Neural cell (in vitro differentiated cells): ENCODE results near the gene TTC9B. TPM values are rescaled to one million over a fixed set of nuclear protein-coding genes. Genes with fewer than 3 reads are reported as not detected.

Source experiments
- H2AFZ ChIP-seq: fragments of 200-600, 300-800 bp; sonication (generic), shearing (Covaris generic); 2 replicates; pipeline ENCODE4 v1.6.0; 2014; ENCODE audit warnings: low read depth, mild to moderate bottlenecking, antibody characterized with exemption, low read length, moderate library complexity
- H3F3A ChIP-seq: fragments of 200-600 bp; shearing (Covaris generic); 2 replicates; pipeline ENCODE4 v1.6.1; 2016; ENCODE audit warnings: mild to moderate bottlenecking, moderate library complexity, mixed read lengths, antibody characterized with exemption, low read length; ENCODE audit not compliant: insufficient read depth, poor library complexity, severe bottlenecking
- H3K27ac ChIP-seq: fragments of 200-600, 300-800 bp; sonication (generic), shearing (Covaris generic); 2 replicates; pipeline ENCODE4 v1.5.1; 2014; ENCODE audit warnings: mild to moderate bottlenecking, low read length, moderate library complexity
- H3K27me3 ChIP-seq: fragments of 300-800, 200-600 bp; sonication (generic), shearing (Covaris generic); 2 replicates; pipeline ENCODE4 v1.6.0; 2014; ENCODE audit warnings: mild to moderate bottlenecking, low read depth, low read length, moderate library complexity; ENCODE audit not compliant: insufficient read depth
- H3K36me3 ChIP-seq: fragments of 300-800, 200-600 bp; sonication (generic), shearing (Covaris generic); 2 replicates; pipeline ENCODE4 v1.5.1; 2014; ENCODE audit warnings: mild to moderate bottlenecking, antibody characterized with exemption, low read length, moderate library complexity; ENCODE audit not compliant: insufficient read depth
- H3K4me2 ChIP-seq: fragments of 300-800, 200-600 bp; sonication (generic), shearing (Covaris generic); 2 replicates; pipeline ENCODE4 v1.6.0; 2014; ENCODE audit warnings: mild to moderate bottlenecking, low read length
- H3K4me3 ChIP-seq: fragments of 300-800, 200-600 bp; sonication (generic), shearing (Covaris generic); 2 replicates; pipeline ENCODE4 v1.5.1; 2014; ENCODE audit warnings: mild to moderate bottlenecking, low read length, moderate library complexity
- H3K79me2 ChIP-seq: fragments of 200-600 bp; shearing (Covaris generic); replicated peaks from 2 replicates; pipeline ENCODE4 v1.6.0; 2014; ENCODE audit warnings: mild to moderate bottlenecking, low read length, moderate library complexity; ENCODE audit not compliant: insufficient read depth
- H3K9ac ChIP-seq: fragments of 300-800, 200-600 bp; sonication (generic), shearing (Covaris generic); 2 replicates; pipeline ENCODE4 v1.6.1; 2016; ENCODE audit warnings: mild to moderate bottlenecking, low read length, mixed read lengths
- H3K9me2 ChIP-seq: fragments of 200-600 bp; shearing (Covaris generic); 2 replicates; pipeline ENCODE4 v1.6.1; 2016; ENCODE audit warnings: mild to moderate bottlenecking, low read length, mixed read lengths; ENCODE audit not compliant: insufficient read depth
- H3K9me3 ChIP-seq: fragments of 200-600, 300-800 bp; sonication (generic), shearing (Covaris generic); 2 replicates; pipeline ENCODE4 v1.6.1; 2016; ENCODE audit warnings: mild to moderate bottlenecking, mixed run types, low read length, moderate library complexity, mixed read lengths
- H4K20me1 ChIP-seq: fragments of 200-600 bp; shearing (Covaris generic); 2 replicates; pipeline ENCODE4 v1.6.1; 2016; ENCODE audit warnings: mild to moderate bottlenecking, mixed run types; ENCODE audit not compliant: insufficient read depth
- CTCF ChIP-seq: fragments of 450-650 bp; IDR thresholded peaks from 2 replicates; pipeline ENCODE4 v1.5.1; 2014; ENCODE audit warnings: antibody characterized with exemption, mild to moderate bottlenecking, moderate library complexity; ENCODE audit not compliant: poor library complexity, severe bottlenecking
- EP300 ChIP-seq: fragments of 450-650 bp; conservative IDR thresholded peaks from 2 replicates; pipeline ENCODE4 v1.6.1; 2014; ENCODE audit warnings: antibody characterized with exemption, mild to moderate bottlenecking, moderate library complexity; ENCODE audit not compliant: poor library complexity, severe bottlenecking
- EZH2 ChIP-seq: fragments of 200-600, 300-800 bp; shearing (Covaris generic), sonication (generic); IDR thresholded peaks from 2 replicates; pipeline ENCODE4 v1.6.1; 2014; ENCODE audit warnings: antibody characterized with exemption, low read length, borderline replicate concordance, mild to moderate bottlenecking; ENCODE audit not compliant: insufficient read depth, poor library complexity, severe bottlenecking
- MXI1 ChIP-seq: fragments of 450-650 bp; conservative IDR thresholded peaks from 2 replicates; pipeline ENCODE4 v1.6.1; 2014; ENCODE audit warnings: antibody characterized with exemption, mild to moderate bottlenecking; ENCODE audit not compliant: poor library complexity, severe bottlenecking
- POLR2AphosphoS5 ChIP-seq: IDR thresholded peaks from 2 replicates; pipeline ENCODE4 v1.6.1; 2012
- RAD21 ChIP-seq: fragments of 450-650 bp; conservative IDR thresholded peaks from 2 replicates; pipeline ENCODE4 v1.6.1; 2014; ENCODE audit warnings: antibody characterized with exemption, mild to moderate bottlenecking, moderate library complexity
- REST ChIP-seq: IDR thresholded peaks from 2 replicates; pipeline ENCODE4 v1.6.1; 2012; ENCODE audit warnings: borderline replicate concordance
- SMC3 ChIP-seq: fragments of 450-650 bp; conservative IDR thresholded peaks from 2 replicates; pipeline ENCODE4 v1.6.1; 2014; ENCODE audit warnings: antibody characterized with exemption, mild to moderate bottlenecking, moderate library complexity; ENCODE audit not compliant: poor library complexity
- TAF1 ChIP-seq: IDR thresholded peaks from 2 replicates; pipeline ENCODE4 v1.6.1; 2012; ENCODE audit warnings: low read depth
- polyA plus RNA-seq: library from polyadenylated mRNA; depleted of rRNA; stranded (reverse); fragments of >200 nt; gene quantifications from 2 replicates; pipeline ENCODE4 v1.2.3, GENCODE V29; 2014

The TTC9B gene
- polyA plus RNA-seq, 1 donor from 2014 or later = 111 TPM

- no peak overlapping the region for H3K4me2 ChIP-seq
- no peaks in the 10 kb centered on the region for H4K20me1 ChIP-seq
- TF ChIP-seq RAD21 (no peak), POLR2AphosphoS5 (no peak), EZH2 (no peak), REST (no peak), MXI1 (no peak), TAF1 (no peak), CTCF (no peak), SMC3 (no peak)
- no peak overlapping the region for H3K27ac ChIP-seq
- H3K9ac ChIP-seq = no peak overlapping the region
- H3K4me3 ChIP-seq = no peak overlapping the region
- no peaks in the 10 kb centered on the region for H3K9me2 ChIP-seq
- H3K79me2 ChIP-seq = no peaks in the 10 kb centered on the region
- no peaks in the 10 kb centered on the region for H3K9me3 ChIP-seq
- H2AFZ ChIP-seq = no peak overlapping the region
- no peaks in the 10 kb centered on the region for H3K27me3 ChIP-seq
- H3F3A ChIP-seq = no peaks in the 10 kb centered on the region
- no peaks in the 10 kb centered on the region for H3K36me3 ChIP-seq
Observed at GRCh38 chr19:40265055-40265762, 47.0 kb upstream of the TTC9B start.

- no peaks in the 10 kb centered on the region for H3K27me3 ChIP-seq
- no peak overlapping the region for H3K4me2 ChIP-seq
- TF ChIP-seq EP300 (no peak), CTCF (no peak), TAF1 (no peak), RAD21 (no peak), SMC3 (no peak), POLR2AphosphoS5 (no peak), REST (no peak), EZH2 (no peak), MXI1 (no peak)
- H3F3A ChIP-seq = no peaks in the 10 kb centered on the region
- H4K20me1 ChIP-seq = no peaks in the 10 kb centered on the region
- no peak overlapping the region for H3K27ac ChIP-seq
- no peak overlapping the region for H2AFZ ChIP-seq
- no peaks in the 10 kb centered on the region for H3K36me3 ChIP-seq
- H3K79me2 ChIP-seq = no peaks in the 10 kb centered on the region
- H3K9me3 ChIP-seq = no peaks in the 10 kb centered on the region
- no peak overlapping the region for H3K4me3 ChIP-seq
- H3K9ac ChIP-seq = no peak overlapping the region
- H3K9me2 ChIP-seq = no peaks in the 10 kb centered on the region
Observed at GRCh38 chr19:40264314-40265054, 46.3 kb upstream of the TTC9B start.
